OCI-LY7 (cell line): ENCODE measurements around the gene DDX25. TPM values are rescaled to one million over a fixed set of nuclear protein-coding genes. Genes with fewer than 3 reads are reported as not detected.

ENCODE experiments used
- BruUV-seq: library from RNA; stranded (reverse); fragments of 400-500 nt; replicated peaks from 2 replicates; lab custom pipeline; 2021; lab: Mats Ljungman, UMichigan
- CTCF ChIA-PET: fragments of 300-600 bp; sonication (Branson Sonifier 250); formaldehyde crosslinking; loops from one replicate; lab custom pipeline; 2022; ENCODE audit warnings: antibody characterized with exemption; ENCODE audit not compliant: unreplicated experiment; lab: Charles Lee
- POLR2A ChIA-PET: fragments of 300-600 bp; sonication (Branson Sonifier 250); formaldehyde crosslinking; loops from one replicate; lab custom pipeline; 2022; ENCODE audit warnings: antibody characterized with exemption; lab: Charles Lee
- DNase-seq: peaks from one replicate; pipeline ENCODE4 v3.0.0-alpha.2; 2015; ENCODE audit warnings: low spot score
- H2AFZ ChIP-seq: fragments of 200-600 bp; sonication (generic), shearing (Covaris generic); 2 replicates; pipeline ENCODE4 v1.6.1; 2014; ENCODE audit warnings: mild to moderate bottlenecking, antibody characterized with exemption, low read length, moderate library complexity
- H3K27ac ChIP-seq: fragments of 200-600 bp; sonication (generic); 2 replicates; pipeline ENCODE4 v1.5.1; 2014; ENCODE audit warnings: mixed run types, low read depth, mild to moderate bottlenecking, moderate library complexity, low read length, inconsistent platforms; ENCODE audit not compliant: poor library complexity, severe bottlenecking
- H3K36me3 ChIP-seq: fragments of 200-600 bp; sonication (generic); 2 replicates; pipeline ENCODE4 v1.6.1; 2014; ENCODE audit warnings: mild to moderate bottlenecking, antibody characterized with exemption, low read length, moderate library complexity, mixed read lengths; ENCODE audit not compliant: insufficient read depth
- H3K4me1 ChIP-seq: fragments of 200-600 bp; sonication (generic); 2 replicates; pipeline ENCODE4 v1.5.1; 2014; ENCODE audit warnings: mild to moderate bottlenecking, low read length; ENCODE audit not compliant: insufficient read depth, poor library complexity, severe bottlenecking
- H3K4me2 ChIP-seq: fragments of 200-600 bp; sonication (generic); 2 replicates; pipeline ENCODE4 v1.6.1; 2014; ENCODE audit warnings: mild to moderate bottlenecking, low read length
- H3K4me3 ChIP-seq: fragments of 200-600 bp; sonication (generic); 2 replicates; pipeline ENCODE4 v1.5.1; 2014; ENCODE audit warnings: mild to moderate bottlenecking, low read depth, low read length; ENCODE audit not compliant: poor library complexity, severe bottlenecking
- H3K79me2 ChIP-seq: fragments of 200-600 bp; sonication (generic); 2 replicates; pipeline ENCODE4 v1.6.1; 2016; ENCODE audit warnings: low read depth, mild to moderate bottlenecking, low read length, moderate library complexity, mixed read lengths; ENCODE audit not compliant: insufficient read depth
- H3K9me2 ChIP-seq: fragments of 200-600 bp; sonication (generic); 2 replicates; pipeline ENCODE4 v1.6.1; 2016; ENCODE audit warnings: mild to moderate bottlenecking, low read length, mixed read lengths; ENCODE audit not compliant: insufficient read depth
- H3K9me3 ChIP-seq: fragments of 200-600 bp; sonication (generic); 2 replicates; pipeline ENCODE4 v1.6.1; 2014; ENCODE audit warnings: mild to moderate bottlenecking, mixed run types, low read length, mixed read lengths
- H4K20me1 ChIP-seq: fragments of 200-600 bp; sonication (generic); 2 replicates; pipeline ENCODE4 v1.6.1; 2014; ENCODE audit warnings: mild to moderate bottlenecking, antibody characterized with exemption, low read length, moderate library complexity, mixed read lengths; ENCODE audit not compliant: insufficient read depth
- EZH2phosphoT487 ChIP-seq: fragments of 200-600 bp; sonication (generic); IDR thresholded peaks from 2 replicates; pipeline ENCODE4 v1.6.1; 2018; ENCODE audit warnings: low read depth, borderline replicate concordance, mild to moderate bottlenecking, mixed run types, antibody characterized with exemption, low read length, moderate library complexity, mixed read lengths
- intact Hi-C: fragments of 100-400 bp; cut with micrococcal nuclease; formaldehyde crosslinking; loops from one replicate; pipeline ENCODE4 v1.10.0; 2022; ENCODE audit not compliant: unreplicated experiment
- total RNA-seq, 2 experiments: library from RNA; depleted of rRNA in 1 of 2; stranded (reverse); fragments of >200 nt in 1 of 2; shearing (Covaris generic) in 1 of 2; gene quantifications; 2 replicates each; pipeline ENCODE4 v1.2.3, GENCODE V29; 2014 to 2022
- TF ChIP-seq, protein P1 (sequence below): fragments of 200-600 bp; sonication (generic); conservative IDR thresholded peaks from 2 replicates; pipeline ENCODE4 v1.5.1; 2014; ENCODE audit warnings: mild to moderate bottlenecking, antibody characterized with exemption, low read length, moderate library complexity, mixed read lengths

Gene DDX25
- total RNA-seq, 2 experiments from 2014 or later: 0.13 TPM; not detected in 1

DNA sequence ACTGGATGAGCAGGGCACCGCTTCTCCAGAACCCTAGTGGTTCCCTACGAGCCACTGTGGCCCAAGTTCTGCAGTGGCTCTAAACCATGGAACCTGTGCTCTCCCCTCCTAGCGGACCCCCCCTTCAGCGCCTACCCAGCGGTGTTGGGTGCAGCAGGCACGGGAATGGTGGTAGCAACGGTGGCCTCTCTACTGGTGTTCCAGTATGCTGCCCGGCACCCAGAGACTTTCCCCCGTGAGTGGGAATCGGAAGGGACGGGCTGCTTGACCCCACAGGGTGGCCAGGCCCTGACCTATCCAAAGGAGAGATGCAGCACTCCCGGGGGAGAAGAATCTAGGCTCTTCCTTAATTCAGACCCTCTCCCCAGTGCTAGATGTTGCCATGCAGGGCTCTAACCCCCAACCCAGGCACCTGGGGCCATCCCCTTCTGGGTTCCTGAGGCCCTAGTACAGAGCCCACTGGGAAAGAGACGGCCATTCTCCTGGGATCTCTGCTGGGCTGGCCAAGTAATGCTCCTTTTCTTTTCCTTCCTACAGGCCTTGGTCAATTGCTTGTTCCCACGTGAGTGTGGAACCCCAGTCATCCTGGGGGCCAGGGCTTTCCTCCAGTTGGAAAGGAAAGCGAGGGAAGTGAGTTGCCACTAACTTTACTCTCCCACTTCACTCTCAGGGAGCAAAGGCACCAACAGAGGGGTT is 50.8 kb downstream of the DDX25 start:
- DNase-seq: no peak
- no TSS peak for BruUV-seq

DNA sequence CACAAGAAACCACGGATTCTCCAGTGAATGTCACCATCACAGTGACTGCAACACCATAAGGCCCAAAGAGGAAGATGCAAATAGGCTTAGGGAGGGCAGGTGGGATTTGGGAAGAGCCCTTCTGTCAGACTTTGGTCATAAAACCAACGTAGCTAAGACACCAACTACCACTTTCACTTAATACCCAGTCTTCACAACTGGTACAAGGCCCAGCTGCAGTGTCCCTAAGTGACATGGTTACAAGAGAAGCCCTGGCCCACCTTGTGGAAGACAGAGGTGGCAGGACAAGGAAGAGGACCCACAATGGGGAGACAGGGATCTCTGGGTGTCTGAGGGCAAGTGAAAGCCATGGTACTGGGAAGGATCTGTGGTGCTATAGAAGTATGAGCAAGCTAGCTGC is 51.5 kb downstream of the DDX25 start:
- Histone ChIP-seq H3K4me3 (no peak overlapping the region), H3K27ac (no peak overlapping the region), H2AFZ (no peak overlapping the region), H3K9me3 (no peaks in the 10 kb centered on the region), H4K20me1 (no peaks in the 10 kb centered on the region), H3K79me2 (no peaks in the 10 kb centered on the region), H3K4me1 (no peaks in the 10 kb centered on the region), H3K9me2 (no peaks in the 10 kb centered on the region), H3K4me2 (no peak overlapping the region), H3K36me3 (no peaks in the 10 kb centered on the region)
- BruUV-seq: no TSS peak
- no peak for TF ChIP-seq EZH2phosphoT487
- TF ChIP-seq, protein P1, sequence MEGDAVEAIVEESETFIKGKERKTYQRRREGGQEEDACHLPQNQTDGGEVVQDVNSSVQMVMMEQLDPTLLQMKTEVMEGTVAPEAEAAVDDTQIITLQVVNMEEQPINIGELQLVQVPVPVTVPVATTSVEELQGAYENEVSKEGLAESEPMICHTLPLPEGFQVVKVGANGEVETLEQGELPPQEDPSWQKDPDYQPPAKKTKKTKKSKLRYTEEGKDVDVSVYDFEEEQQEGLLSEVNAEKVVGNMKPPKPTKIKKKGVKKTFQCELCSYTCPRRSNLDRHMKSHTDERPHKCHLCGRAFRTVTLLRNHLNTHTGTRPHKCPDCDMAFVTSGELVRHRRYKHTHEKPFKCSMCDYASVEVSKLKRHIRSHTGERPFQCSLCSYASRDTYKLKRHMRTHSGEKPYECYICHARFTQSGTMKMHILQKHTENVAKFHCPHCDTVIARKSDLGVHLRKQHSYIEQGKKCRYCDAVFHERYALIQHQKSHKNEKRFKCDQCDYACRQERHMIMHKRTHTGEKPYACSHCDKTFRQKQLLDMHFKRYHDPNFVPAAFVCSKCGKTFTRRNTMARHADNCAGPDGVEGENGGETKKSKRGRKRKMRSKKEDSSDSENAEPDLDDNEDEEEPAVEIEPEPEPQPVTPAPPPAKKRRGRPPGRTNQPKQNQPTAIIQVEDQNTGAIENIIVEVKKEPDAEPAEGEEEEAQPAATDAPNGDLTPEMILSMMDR: no peak
- no peak for DNase-seq
- ChIA-PET POLR2A (interaction anchor here (0.5 kb wide), 1 partner anchor 69 kb away, joined by 3 read pairs; no protein-coding TSS in a partner anchor), CTCF (no interaction called here)
- intact Hi-C loops: no loop called here

More for the DNA sequence above, 50.8 kb downstream of the DDX25 start:
- no peaks in the 10 kb centered on the region for H3K79me2 ChIP-seq
- no peak overlapping the region for H2AFZ ChIP-seq
- no peak for TF ChIP-seq EZH2phosphoT487
- TF ChIP-seq, protein P1: no peak
- ChIA-PET POLR2A (no interaction called here), CTCF (no interaction called here)
- intact Hi-C loops: no loop called here
- H3K4me2 ChIP-seq: no peak overlapping the region
- no peaks in the 10 kb centered on the region for H4K20me1 ChIP-seq
- H3K36me3 ChIP-seq: no peaks in the 10 kb centered on the region
- H3K4me3 ChIP-seq: no peak overlapping the region
- no peak overlapping the region for H3K27ac ChIP-seq
- H3K4me1 ChIP-seq: no peaks in the 10 kb centered on the region
- no peaks in the 10 kb centered on the region for H3K9me3 ChIP-seq
- no peaks in the 10 kb centered on the region for H3K9me2 ChIP-seq

GRCh38 chr11:125956391-125957134 is 52.3 kb downstream of the DDX25 start:
- Histone ChIP-seq H3K79me2 (no peaks in the 10 kb centered on the region), H3K9me2 (no peaks in the 10 kb centered on the region), H3K4me3 (no peak overlapping the region), H2AFZ (no peak overlapping the region), H3K4me2 (no peak overlapping the region), H3K4me1 (no peaks in the 10 kb centered on the region), H3K27ac (no peak overlapping the region), H4K20me1 (no peaks in the 10 kb centered on the region), H3K36me3 (no peaks in the 10 kb centered on the region), H3K9me3 (no peaks in the 10 kb centered on the region)
- DNase-seq: no peak
- no TSS peak for BruUV-seq
- intact Hi-C loops: no loop called here
- no peak for TF ChIP-seq EZH2phosphoT487
- TF ChIP-seq, protein P1: no peak
- ChIA-PET POLR2A (interaction anchor here (0.5 kb wide), 1 partner anchor 70 kb away, joined by 3 read pairs; no protein-coding TSS in a partner anchor), CTCF (no interaction called here)
